Peyer's patch (tissue), 4 donors: ENCODE data around the gene SNRK. TPM values are rescaled to one million over a fixed set of nuclear protein-coding genes. Genes with fewer than 3 reads are reported as not detected.

Experiments used
- DNase-seq, 3 donors: peaks; one replicate each; pipeline ENCODE4 v3.0.0-alpha.2; 2017 to 2019
- H3K27ac ChIP-seq, 4 donors: fragments of 200-600 bp; sonication (generic); one replicate each; pipeline ENCODE4 v1.5.1; 2016 to 2019
- H3K27me3 ChIP-seq, 2 donors: fragments of 200-600 bp; sonication (generic); one replicate each; pipeline ENCODE4 v1.5.1; 2019
- H3K36me3 ChIP-seq, 3 donors: fragments of 200-600 bp; sonication (generic); one replicate each; pipeline ENCODE4 v1.5.1; 2016 to 2019
- H3K4me1 ChIP-seq, 4 donors: fragments of 200-600 bp; sonication (generic); one replicate each; pipeline ENCODE4 v1.5.1; 2016 to 2019
- H3K4me3 ChIP-seq, 4 donors: fragments of 200-600 bp; sonication (generic); 1 replicate in 3 of 4; 2 replicates in 1 of 4; pipeline ENCODE4 v1.5.1; 2016 to 2019; ENCODE audit warnings: mild to moderate bottlenecking in 1 of 4
- H3K9me3 ChIP-seq, 4 donors: fragments of 200-600 bp; sonication (generic); one replicate each; pipeline ENCODE4 v1.5.1; 2016 to 2019; ENCODE audit warnings: mild to moderate bottlenecking in 1 of 4
- POLR2A ChIP-seq, 2 donors: fragments of 450-650 bp; IDR thresholded peaks; one replicate each; pipeline ENCODE4 v1.5.1; 2017; ENCODE audit warnings: antibody characterized with exemption in 2 of 2, mild to moderate bottlenecking in 2 of 2, moderate library complexity in 2 of 2
- total RNA-seq, 4 donors: library from RNA; depleted of rRNA; stranded (reverse); fragments of >200 nt; gene quantifications; one replicate each; pipeline ENCODE4 v1.1.0, GENCODE V29; 2016
- TF ChIP-seq, protein P1 (sequence below), 6 experiments: fragments of 450-650 bp in 4 of 6; fragments of 200-600 bp in 2 of 6; sonication (generic) in 1 of 6; IDR thresholded peaks; one replicate each; pipeline ENCODE4 v1.5.1; 2017 to 2019; ENCODE audit warnings: antibody characterized with exemption in 6 of 6, mild to moderate bottlenecking in 3 of 6, moderate library complexity in 1 of 6

Gene SNRK
- total RNA-seq, 4 donors from 2014 or later, result 48.7 to 69.4 (median 56.7) TPM

DNA sequence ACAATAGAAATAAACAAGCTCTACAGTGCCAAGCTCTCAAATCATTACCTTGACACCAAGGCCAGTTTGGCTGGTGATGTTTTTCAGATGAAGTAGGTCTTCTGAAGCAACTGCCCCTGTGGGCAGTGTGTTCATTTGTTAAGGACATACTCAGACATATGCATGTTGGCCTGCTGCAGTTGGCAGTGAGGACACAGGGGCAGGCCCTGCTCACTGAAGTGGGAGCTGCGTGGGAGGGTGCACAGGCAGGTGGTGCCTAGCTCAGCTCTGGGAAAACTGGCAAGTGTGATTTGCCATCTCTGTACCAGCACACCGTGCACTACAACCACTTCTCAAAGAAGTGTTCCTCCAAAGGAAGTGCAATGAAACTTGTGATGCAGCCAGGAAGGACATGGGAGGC, 28.5 kb upstream of the SNRK start:
- Histone ChIP-seq H3K9me3 (no peaks in the 10 kb centered on the region), H3K27me3 (no peaks in the 10 kb centered on the region), H3K4me3 (no peak overlapping the region), H3K36me3 (no peaks in the 10 kb centered on the region), H3K27ac (no peak overlapping the region), H3K4me1 (no peaks in the 10 kb centered on the region)
- DNase-seq, result no peak
- TF ChIP-seq, protein P1, sequence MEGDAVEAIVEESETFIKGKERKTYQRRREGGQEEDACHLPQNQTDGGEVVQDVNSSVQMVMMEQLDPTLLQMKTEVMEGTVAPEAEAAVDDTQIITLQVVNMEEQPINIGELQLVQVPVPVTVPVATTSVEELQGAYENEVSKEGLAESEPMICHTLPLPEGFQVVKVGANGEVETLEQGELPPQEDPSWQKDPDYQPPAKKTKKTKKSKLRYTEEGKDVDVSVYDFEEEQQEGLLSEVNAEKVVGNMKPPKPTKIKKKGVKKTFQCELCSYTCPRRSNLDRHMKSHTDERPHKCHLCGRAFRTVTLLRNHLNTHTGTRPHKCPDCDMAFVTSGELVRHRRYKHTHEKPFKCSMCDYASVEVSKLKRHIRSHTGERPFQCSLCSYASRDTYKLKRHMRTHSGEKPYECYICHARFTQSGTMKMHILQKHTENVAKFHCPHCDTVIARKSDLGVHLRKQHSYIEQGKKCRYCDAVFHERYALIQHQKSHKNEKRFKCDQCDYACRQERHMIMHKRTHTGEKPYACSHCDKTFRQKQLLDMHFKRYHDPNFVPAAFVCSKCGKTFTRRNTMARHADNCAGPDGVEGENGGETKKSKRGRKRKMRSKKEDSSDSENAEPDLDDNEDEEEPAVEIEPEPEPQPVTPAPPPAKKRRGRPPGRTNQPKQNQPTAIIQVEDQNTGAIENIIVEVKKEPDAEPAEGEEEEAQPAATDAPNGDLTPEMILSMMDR (IDR thresholded peaks at IDR 0.05), result no peak
- TF ChIP-seq POLR2A (IDR thresholded peaks at IDR 0.05), result no peak

DNA sequence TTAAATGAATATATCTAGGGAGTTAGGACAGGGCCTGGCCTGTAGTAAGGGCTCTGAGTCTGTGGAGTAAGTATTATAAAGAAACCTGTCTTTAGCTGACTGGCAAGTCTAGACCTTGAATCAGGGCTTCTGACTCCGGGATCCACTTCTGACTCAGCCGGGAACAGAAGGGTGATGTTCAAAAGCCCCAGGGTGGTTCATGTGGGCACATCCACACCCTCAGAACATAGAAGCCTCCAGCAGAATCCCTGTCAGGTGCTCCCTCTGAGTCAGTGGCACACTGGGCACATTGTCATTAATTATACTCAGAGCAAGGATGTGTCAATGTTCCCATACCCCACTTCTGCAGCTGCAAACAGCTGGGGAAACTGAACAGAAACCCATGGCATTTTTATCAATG, 26.7 kb upstream of the SNRK start:
- TF ChIP-seq, protein P1 (IDR thresholded peaks at IDR 0.05), result no peak
- no peak for TF ChIP-seq POLR2A (IDR thresholded peaks at IDR 0.05)
- no peaks in the 10 kb centered on the region for H3K36me3 ChIP-seq
- no peak for DNase-seq
- H3K9me3 ChIP-seq, result no peaks in the 10 kb centered on the region
- no peak overlapping the region for H3K4me3 ChIP-seq
- H3K27me3 ChIP-seq, result no peaks in the 10 kb centered on the region
- no peaks in the 10 kb centered on the region for H3K4me1 ChIP-seq
- no peak overlapping the region for H3K27ac ChIP-seq

DNA sequence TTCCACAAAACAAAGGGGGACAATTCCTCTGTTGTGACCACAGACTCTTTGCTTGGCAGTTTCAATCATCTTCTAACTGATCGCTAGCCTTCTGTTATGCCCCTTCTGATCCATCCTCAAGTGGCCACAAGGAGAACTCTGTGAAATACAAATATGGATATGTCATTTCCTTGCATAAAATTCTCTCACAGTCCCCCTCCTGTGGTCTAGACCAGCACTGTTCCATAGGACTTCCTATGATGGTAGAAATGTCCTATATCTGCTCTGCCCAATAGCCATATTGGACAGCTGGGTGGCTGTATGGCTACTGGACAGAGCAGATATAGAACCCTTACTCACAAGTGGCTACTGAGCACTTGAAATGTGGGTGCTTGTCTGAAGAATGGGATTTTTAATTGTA, 25.9 kb upstream of the SNRK start:
- H3K4me1 ChIP-seq, result no peaks in the 10 kb centered on the region
- TF ChIP-seq, protein P1 (IDR thresholded peaks at IDR 0.05), result no peak
- TF ChIP-seq POLR2A (IDR thresholded peaks at IDR 0.05), result no peak
- no peak for DNase-seq
- no peaks in the 10 kb centered on the region for H3K9me3 ChIP-seq
- H3K36me3 ChIP-seq, result no peaks in the 10 kb centered on the region
- H3K27ac ChIP-seq, result no peak overlapping the region
- H3K27me3 ChIP-seq, result no peaks in the 10 kb centered on the region
- no peak overlapping the region for H3K4me3 ChIP-seq

DNA sequence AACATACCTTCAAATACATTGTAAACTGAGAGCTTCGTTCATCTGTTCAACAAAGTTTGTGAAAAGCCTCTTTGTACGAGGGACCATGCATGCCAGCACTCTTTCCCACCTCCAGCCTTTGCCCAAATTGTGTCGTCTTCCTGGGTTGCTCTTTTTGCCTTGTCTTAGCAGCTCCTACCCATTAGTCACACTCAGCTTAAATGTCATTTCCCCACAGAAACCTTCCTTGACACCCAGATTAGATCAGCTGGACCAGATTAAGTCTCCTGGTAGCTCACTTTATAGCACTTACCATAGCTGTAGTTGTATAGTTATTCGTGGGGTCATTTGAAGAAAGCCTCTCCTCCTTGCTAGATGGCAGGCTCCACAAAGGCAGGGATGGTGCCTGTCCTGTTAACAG, 24.1 kb upstream of the SNRK start:
- Histone ChIP-seq H3K4me1 (no peaks in the 10 kb centered on the region), H3K27ac (no peak overlapping the region)
- DNase-seq, result no peak

DNA sequence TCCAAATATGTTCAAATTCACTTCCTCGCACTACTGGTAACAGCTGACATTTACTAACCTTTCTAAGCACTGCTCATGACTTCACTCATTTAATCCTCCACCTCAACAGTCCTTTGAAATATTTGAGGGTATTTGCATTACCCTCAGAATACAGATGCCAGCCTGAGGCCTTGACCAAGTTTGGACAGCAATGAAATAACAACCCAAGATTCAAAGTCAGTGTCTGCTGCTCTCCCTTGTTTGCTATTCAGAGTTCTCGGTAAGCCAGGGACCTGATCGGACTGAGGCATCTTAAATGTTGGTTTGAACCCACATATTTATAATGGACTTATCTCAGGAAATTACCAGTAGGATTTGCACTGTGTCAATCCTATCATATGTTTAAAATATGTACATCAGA, 19.9 kb upstream of the SNRK start:
- Histone ChIP-seq H3K9me3 (no peaks in the 10 kb centered on the region), H3K4me1 (no peaks in the 10 kb centered on the region), H3K27me3 (no peaks in the 10 kb centered on the region), H3K36me3 (no peaks in the 10 kb centered on the region), H3K4me3 (no peak overlapping the region), H3K27ac (no peak overlapping the region)
- DNase-seq, result no peak
- TF ChIP-seq, protein P1 (IDR thresholded peaks at IDR 0.05), result no peak
- no peak for TF ChIP-seq POLR2A (IDR thresholded peaks at IDR 0.05)

More for the DNA sequence above, 24.1 kb upstream of the SNRK start:
- no peak for TF ChIP-seq POLR2A (IDR thresholded peaks at IDR 0.05)
- TF ChIP-seq, protein P1 (IDR thresholded peaks at IDR 0.05), result no peak
- H3K9me3 ChIP-seq, result no peaks in the 10 kb centered on the region
- no peak overlapping the region for H3K4me3 ChIP-seq
- H3K27me3 ChIP-seq, result no peaks in the 10 kb centered on the region
- no peaks in the 10 kb centered on the region for H3K36me3 ChIP-seq

DNA sequence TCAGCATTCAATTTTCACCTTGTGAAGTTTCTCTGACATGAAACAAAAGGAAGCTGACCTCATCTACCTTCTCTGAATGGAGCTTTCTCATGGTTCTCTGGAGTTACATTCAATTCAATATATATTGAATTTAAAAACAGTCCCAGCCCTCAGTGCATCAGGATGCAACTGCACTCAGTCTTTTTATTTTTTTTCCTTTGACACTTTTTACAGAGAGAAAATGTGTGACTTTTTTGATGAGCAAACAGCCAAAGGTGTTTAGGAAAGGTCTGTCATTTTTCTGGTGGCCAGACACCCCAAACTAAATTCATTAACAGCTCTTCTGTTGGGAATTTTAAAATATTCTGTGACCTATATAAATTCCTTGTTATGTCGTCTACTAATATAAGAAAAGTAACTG, 19.3 kb upstream of the SNRK start:
- TF ChIP-seq, protein P1 (IDR thresholded peaks at IDR 0.05), result no peak
- Histone ChIP-seq H3K4me3 (no peak overlapping the region), H3K36me3 (no peaks in the 10 kb centered on the region), H3K27ac (no peak overlapping the region), H3K27me3 (no peaks in the 10 kb centered on the region), H3K4me1 (no peaks in the 10 kb centered on the region), H3K9me3 (no peaks in the 10 kb centered on the region)
- no peak for DNase-seq
